NCI-H128 (cell line): ENCODE data around the gene VTI1B.
"Not testable (repeated sequence)": the region's sequence is repeated elsewhere in the genome, so short reads cannot be mapped to it uniquely, and the experiment has no call there.

Experiments
- DNase-seq: peaks from one replicate; lab custom pipeline; 2025; ENCODE audit not compliant: unreplicated experiment; lab: John Stamatoyannopoulos, UW

The VTI1B gene

DNA sequence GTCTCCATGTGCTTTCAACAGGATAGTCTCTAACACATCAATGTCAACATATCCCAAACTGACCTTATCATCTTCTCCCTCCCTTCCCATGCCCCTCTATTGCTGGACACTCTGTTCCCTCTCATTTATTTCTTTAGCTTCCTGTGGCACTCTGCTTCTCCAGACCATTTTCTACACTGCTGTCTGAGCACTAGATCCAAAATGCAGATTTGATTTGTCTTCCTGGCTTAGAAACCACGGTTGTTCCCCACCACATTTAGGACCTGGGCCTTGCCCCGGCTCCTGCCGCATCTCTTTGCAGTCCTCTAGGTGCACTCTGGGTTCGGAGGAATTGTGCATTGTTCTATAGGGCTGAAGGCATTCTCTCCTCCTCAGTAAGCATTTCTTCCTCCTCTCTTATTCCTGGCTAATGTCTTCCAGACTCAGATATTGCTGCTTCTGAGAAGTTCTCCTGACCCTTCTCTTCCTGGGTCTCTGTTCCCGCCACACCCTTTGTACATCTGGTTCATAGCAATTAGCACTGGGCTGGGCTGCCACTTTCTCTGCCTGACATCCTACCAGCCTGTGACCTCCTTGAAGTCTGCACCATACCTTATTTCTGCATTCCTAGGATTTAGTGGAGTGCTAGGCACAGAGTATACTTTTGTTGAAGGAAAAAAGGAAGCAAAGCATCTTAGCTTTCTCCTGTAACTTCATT lies 40.8 kb downstream of the VTI1B start:
- no peak for DNase-seq

DNA sequence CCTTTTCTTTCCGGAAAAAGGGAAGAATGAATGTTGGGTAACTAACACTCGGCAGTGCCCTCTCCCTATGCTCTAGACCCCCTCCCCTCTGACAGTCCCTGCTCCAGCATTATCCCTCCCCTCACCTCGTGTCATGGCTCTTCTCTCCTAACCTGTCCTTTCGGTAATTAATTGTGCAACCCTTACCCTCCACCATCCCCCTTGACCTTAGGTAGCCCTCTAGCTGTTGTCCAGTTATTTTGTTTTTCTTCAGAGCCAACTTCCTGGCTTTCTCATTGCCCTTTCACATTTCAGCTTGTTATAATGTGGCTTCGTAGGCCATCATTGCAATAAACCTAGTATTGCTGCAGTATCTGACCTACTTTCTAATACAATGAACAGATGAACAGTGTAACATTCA lies 43.5 kb downstream of the VTI1B start:
- no peak for DNase-seq

DNA sequence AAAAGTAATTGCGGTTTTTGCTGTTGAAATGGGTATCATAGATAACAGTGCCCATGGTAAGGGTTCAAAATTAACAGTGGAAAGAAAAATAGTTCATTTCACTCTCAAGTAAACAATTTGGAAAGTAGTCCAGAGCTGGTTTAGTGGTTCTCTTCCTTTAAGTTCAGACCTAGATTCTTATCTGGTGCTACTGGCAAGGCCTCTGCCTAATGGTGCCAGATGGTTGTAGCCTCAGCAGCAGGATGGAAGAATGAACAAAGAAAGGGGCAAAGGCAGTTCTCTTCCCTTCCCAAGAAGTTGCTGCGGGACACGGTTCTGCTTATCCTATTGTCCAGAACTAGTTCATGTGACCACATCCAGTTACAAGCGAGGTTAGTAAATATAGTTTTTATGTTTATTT lies 44.2 kb downstream of the VTI1B start:
- no peak for DNase-seq

DNA sequence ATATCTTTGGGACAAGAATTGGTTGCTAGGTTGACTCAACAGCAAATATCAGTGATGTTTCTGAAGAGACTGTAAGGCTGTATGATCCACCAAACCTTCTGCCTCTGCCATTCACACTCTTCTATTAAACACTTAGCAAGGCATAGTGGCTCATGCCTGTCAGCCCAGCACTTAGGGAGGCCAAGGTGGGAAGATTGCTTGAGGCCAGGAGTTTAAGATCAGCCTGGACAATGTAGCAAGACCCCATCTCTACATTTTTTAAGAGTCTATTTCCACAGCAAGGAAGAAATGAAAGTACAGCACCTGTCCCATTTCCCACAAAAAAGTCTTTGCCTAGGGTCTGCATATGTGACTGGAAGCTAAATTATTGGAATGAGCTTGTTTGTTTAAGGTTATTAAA lies 46.9 kb downstream of the VTI1B start:
- no peak for DNase-seq

DNA sequence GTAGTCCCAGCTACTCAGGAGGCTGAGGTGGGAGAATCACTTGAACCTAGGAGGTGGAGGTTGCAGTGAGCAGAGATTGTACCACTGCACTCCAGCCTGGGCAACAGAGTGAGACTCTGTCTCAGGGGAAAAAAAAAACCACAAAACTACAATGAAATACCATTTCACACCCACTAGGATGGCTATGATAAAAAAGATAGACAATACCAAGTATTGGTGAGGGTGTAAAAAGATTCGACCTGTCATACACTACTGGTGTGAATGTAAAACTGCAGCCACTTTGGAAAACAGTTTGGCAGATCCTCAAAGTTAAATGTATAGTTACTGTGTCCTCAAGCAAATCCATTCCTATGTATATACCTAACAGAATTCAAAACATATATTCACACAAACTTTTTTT lies 48.3 kb downstream of the VTI1B start:
- DNase-seq, result not testable (repeated sequence)

DNA sequence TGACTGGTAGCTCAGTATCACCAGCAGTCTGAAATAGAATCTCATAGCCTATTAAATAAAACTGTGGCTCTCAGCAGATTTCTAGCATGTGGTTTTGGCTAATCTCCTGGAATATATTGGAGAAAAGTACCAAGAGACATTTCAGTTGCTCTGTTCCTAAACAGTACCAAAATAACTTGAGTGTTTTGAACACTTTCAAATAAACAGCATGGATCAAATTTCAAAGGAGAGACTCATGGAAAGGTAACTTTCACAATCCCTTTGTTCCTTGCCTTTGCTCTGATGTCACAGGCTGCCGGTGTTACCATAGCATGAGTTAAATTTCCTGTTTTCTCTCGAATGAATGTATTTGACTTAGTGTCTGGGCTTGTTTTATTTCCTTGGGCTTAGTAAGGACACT lies 51.3 kb downstream of the VTI1B start:
- no peak for DNase-seq

DNA sequence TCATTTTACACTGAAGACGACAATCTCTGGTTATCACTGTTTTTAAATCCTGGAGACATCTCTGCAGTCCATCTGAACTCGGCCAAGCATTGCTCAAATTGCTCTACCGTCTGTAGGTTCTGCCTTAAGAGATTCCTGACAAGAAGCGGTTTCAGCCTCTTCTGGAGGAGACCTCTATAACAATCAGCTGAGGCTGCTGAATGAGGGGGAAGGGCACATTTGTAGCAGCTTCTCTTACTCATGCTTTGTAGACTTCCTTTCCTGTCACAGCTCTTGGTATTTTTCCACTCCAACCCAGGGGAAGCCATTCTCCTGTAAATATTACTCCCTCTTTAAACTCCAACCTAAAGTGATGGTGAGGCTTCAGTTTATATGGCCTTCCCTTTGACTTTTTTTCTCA lies 51.8 kb downstream of the VTI1B start:
- no peak for DNase-seq

DNA sequence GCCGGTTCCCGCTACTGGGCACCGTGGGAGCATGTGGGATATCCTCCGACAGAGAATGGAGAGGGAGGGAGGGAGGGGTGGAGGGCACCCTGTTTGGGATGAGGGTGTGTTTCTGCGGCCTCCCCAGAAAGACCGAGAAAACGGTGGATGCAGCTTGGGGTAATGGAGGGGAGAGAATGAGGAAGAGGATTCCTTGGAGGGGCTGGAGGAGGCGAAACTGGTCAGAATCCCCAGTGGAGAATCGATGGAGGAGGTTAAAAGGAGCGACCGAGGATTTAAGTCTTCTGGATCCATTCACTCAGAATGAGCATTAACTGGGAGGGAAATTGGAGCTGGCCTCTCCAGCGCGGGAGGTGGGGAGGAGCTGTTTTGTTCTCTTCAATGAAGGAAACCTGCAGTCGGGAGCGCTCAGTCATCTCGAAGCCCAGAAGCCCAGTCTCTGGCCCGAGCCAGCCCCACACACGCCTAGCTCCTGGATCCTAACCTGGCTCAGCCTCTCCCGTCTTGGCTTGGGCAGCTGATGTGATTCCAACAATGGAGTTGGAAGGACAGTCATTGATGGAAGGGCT lies 54.1 kb downstream of the VTI1B start:
- peak; percentile 17 for DNase-seq

DNA sequence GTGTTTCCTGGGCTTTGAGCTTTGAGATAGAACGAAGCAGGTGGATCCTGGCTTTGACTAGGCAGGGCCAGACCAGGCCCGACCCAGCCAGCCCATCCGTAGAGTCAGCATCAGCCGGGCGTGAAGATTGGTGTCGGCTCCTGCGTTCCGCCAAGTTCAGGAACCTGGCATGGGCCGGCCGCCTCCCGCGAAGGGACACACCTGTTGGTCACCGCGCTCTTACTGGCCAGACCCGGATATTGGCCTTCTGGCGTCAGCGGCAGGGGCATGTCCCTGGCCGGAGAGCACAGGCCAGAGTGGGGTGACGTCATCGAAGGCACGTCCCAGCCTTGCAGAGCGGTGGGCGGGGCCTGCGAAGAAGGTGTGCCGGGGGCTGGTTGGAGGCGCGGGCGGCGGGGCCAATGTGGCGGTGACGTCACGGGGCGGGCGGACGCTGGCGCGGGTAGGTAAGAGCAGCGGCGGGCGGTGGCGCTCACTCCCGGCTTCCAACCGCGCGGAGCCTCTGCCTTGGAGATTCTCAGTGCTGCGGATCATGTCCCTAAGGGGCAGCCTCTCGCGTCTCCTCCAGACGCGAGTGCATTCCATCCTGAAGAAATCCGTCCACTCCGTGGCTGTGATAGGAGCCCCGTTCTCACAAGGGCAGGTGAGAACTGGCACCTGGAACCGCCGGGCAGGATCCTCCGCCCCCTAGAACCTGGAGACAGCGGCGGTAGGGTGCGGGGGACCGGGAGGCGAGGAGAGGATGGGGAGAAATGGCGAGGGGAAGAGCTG lies 54.8 kb downstream of the VTI1B start, which contains the start of gene ARG2:
TSS of gene ARG2 (plus strand) at position 475 of the 771 bp plus-strand sequence. CDS start at position 533, 58 bp downstream.
- DNase-seq, result peak; percentile 91

DNA sequence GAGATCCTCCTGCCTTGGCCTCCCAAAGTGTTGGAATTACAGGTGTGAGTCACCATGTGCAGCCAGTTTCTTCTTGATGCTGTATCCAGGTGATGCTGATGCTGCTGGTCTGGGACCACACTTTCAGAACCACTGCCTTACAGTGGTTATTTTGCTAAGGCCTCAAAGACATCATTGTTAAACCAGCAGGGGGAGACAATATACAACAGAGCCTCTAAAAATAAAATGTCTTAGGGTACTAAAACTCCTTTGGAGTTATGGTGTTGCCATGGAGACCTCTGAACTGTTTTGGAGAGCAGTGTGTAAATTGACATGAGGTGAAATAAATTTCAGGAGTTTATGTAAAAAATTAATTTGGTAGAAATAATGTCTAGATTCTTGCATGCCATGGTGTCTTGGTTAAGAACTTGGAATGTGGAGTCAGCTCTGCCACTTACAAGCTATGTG lies 55.8 kb downstream of the VTI1B start:
- no peak for DNase-seq

DNA sequence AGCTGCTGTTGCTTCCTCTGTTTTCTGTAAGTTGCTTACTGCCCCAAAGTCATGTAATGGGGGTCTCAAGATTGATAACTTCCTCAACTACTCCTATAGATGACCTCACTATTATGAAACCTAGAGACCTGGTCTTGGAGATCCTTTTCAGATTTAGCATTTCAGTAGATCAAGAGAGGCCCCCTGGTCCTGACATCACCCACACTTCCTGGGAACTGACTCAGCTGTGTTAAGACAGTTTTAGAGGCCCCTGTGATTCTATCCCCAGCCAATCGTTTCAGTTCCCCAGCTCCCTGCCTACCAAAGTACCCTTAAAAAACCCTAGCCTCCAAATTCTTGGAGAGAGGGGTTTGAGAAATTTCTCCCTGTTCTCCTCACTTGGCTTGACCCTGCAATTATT lies 63.9 kb downstream of the VTI1B start:
- no peak for DNase-seq

DNA sequence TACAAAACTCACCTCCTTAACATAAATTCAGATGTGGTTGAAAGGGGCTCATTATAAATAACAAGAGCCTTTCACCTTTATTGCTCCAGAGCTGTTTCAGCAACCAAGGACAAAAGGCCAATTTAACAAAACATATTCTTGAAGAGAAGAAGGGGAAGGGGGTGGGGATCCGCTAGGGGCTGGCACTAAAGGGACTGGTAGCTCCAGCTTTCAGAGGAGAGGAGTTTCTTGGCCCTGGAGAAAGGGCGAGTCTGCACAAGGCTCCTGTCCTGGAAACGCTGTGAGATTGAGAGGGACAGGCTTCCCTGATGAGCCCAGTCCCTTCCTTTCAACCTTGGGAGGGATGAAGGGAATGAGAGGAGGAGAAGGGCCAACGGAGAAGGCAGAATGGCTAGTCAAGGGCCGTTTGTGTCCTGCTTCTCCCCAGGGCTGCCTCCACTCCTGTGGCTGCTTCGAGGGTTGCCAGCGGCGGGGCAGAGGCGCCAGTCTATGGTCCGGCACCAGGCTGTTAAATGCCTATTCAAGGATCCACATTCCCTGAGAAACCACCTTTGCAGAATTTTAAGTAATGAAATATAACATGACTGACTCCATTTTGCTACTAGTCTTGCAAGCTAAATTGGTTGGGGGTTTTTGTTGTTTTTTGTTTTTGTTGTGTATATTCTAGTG lies 64.7 kb downstream of the VTI1B start:
- no peak for DNase-seq

DNA sequence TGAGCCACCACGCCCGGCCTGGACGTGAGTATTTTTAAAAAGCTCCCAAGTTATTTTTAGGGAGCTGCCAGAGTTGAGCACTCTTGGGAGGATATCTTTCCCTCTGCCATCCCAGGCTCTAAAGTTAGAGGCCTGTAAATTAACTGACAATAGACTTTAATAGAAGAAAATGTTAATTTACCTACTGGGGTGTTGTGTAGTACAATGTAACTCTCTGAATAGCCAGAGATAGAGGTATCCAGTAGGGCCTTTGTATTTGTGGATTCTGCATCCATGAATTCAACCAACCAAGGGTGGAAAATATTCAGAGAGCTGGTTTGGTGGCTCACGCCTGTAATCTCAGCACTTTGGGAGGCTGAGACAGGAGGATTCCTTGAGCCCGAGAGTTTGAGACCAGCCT lies 66.8 kb downstream of the VTI1B start:
- no peak for DNase-seq

DNA sequence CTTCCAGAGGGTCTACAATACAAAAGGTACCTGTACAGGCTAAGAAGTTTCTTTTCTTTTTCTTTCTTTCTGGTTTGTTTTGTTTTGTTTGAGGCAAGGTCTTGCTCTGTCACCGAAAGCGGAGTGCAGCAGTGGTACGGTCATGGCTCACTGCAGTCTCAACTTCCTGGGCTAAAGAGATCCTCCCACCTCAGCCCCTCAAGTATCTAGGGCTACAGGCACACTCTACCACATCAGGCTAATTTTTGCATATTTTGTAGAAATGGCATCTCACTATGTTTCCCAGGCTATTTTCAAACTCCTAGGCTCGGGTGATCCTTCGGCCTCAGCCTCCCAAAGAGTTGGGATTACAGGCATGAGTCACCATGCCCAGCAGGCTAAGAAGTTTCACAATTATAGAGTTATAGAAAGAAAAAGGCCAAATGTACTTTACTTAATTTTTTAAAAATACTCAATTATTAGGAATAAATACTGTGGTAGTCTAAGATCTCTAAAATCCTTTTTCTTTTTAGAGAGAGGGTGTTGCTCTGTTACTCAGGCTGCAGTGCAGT lies 71.4 kb downstream of the VTI1B start:
- no peak for DNase-seq

DNA sequence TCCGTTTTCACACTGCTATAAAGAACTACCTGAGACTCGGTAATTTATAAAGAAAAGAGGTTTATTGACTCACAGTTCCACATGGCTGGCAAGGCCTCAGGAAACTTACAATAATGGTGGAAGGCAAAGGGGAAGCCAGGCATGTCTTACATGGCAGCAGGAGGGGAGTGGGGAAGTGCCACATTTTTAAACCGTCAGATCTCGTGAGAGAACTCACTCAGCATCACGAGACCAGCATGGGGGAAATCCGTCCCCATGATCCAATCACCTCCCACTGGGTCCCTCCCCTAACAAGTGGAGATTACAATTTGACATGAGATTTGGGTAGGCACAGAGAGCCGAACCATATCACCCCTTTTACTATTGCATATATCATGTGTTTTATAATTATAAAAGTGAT lies 72.4 kb downstream of the VTI1B start:
- DNase-seq, result no peak

DNA sequence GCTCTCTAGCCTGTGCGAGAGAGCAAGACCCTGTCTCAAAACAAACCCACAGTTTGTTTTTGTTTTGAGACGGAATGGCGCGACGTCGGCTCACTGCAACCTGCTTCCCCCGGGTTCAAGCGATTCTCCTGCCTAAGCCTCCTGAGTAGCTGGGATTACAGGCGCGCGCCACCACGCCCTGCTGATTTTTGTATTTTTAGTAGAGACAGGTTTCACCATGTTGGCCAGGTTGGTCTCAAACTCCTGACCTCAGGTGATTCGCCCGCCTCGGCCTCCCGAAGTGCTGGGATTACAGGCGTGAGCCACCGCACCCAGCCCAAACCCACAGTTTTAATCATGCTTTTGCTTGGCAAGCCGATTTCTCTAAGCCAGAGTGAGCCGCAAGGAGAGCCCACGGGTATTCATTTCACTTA lies 73.9 kb downstream of the VTI1B start:
- DNase-seq, result not testable (repeated sequence)

DNA sequence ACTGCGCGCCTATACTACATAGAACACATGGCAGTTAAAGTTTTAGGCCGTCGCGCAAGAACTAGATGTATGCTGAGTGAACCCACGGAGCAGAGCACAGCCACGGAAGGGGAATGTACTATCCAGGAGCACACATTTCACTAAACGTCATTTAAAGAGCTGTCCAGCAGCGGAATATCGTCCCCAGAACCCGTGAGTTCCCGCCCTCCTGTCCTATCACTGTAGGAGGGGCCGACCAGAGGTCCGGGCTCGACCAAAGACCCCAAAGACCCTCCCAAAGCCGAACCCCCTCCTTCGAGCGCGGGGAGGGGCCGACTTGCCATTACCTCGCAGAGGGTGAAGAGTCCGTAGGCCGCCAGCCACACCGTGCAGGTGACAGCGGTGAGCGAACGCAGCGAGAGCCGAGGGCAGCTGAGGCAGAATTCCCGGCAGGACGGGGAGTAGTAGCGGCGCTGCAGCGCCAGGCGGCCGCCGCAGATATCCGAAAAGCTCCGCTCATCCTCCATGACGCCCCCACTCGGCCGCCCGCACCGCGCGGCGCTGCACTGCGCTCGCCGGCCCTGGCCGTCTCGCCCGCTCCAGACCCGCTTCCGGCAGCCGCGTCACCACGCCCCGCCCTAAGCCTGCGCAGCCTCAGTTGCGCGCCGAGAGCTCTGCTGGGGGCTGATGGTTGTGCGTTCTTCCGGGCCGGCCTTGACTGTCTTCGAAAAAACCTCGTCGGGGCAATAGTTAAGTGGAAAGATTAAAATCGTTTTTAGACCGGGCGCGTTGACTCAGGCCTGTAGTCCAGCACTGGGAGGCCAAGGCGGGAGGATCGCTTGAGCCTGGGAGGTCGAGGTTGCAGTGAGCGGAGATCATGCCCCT lies 74.5 kb downstream of the VTI1B start, which contains the start of gene PIGH:
TSS of gene PIGH (minus strand) at position 571 of the 864 bp plus-strand sequence. CDS start at position 506, 65 bp downstream.
- peak; percentile 53 for DNase-seq
